ENCODE results near the gene FRY. TPM values are rescaled to one million over a fixed set of nuclear protein-coding genes. Genes with fewer than 3 reads are reported as not detected.

Gene FRY
- total and polyA plus RNA-seq, 2 of the 13 experiments (the other 11 are each of a cell fraction or from before 2014, with no cell fraction given), result 8.2 to 13.1 TPM

- TF ChIP-seq NR2F6 (IDR thresholded peaks at IDR 0.05), result 0 out of 2 replicates have a peak, but pooled peaks have one; percentile 35
- TF ChIP-seq NR2F6 (CRISPR knock-in tag; IDR thresholded peaks at IDR 0.05), result 0 out of 2 replicates have a peak, but pooled peaks have one; percentile 30
- TF ChIP-seq YY1 (IDR thresholded peaks at IDR 0.05; ENCODE audit: insufficient read depth, insufficient replicate concordance, low read depth, low read length), result no peak
- no peak for TF ChIP-seq IRF9 (CRISPR knock-in tag; IDR thresholded peaks at IDR 0.05; ENCODE audit: borderline replicate concordance)
- TF ChIP-seq MXD3 (CRISPR knock-in tag; IDR thresholded peaks at IDR 0.05), result no peak
- no peak for TF ChIP-seq ZNF850 (CRISPR knock-in tag; conservative IDR thresholded peaks at IDR 0.05)
- TF ChIP-seq BRF2 (CRISPR knock-in tag; IDR thresholded peaks at IDR 0.05), result no peak
- TF ChIP-seq, protein P1, sequence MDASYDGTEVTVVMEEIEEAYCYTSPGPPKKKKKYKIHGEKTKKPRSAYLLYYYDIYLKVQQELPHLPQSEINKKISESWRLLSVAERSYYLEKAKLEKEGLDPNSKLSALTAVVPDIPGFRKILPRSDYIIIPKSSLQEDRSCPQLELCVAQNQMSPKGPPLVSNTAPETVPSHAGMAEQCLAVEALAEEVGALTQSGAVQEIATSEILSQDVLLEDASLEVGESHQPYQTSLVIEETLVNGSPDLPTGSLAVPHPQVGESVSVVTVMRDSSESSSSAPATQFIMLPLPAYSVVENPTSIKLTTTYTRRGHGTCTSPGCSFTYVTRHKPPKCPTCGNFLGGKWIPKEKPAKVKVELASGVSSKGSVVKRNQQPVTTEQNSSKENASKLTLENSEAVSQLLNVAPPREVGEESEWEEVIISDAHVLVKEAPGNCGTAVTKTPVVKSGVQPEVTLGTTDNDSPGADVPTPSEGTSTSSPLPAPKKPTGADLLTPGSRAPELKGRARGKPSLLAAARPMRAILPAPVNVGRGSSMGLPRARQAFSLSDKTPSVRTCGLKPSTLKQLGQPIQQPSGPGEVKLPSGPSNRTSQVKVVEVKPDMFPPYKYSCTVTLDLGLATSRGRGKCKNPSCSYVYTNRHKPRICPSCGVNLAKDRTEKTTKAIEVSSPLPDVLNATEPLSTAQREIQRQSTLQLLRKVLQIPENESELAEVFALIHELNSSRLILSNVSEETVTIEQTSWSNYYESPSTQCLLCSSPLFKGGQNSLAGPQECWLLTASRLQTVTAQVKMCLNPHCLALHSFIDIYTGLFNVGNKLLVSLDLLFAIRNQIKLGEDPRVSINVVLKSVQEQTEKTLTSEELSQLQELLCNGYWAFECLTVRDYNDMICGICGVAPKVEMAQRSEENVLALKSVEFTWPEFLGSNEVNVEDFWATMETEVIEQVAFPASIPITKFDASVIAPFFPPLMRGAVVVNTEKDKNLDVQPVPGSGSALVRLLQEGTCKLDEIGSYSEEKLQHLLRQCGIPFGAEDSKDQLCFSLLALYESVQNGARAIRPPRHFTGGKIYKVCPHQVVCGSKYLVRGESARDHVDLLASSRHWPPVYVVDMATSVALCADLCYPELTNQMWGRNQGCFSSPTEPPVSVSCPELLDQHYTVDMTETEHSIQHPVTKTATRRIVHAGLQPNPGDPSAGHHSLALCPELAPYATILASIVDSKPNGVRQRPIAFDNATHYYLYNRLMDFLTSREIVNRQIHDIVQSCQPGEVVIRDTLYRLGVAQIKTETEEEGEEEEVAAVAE (CRISPR knock-in tag; IDR thresholded peaks at IDR 0.05; ENCODE audit: borderline replicate concordance), result no peak
- TF ChIP-seq, protein P2, sequence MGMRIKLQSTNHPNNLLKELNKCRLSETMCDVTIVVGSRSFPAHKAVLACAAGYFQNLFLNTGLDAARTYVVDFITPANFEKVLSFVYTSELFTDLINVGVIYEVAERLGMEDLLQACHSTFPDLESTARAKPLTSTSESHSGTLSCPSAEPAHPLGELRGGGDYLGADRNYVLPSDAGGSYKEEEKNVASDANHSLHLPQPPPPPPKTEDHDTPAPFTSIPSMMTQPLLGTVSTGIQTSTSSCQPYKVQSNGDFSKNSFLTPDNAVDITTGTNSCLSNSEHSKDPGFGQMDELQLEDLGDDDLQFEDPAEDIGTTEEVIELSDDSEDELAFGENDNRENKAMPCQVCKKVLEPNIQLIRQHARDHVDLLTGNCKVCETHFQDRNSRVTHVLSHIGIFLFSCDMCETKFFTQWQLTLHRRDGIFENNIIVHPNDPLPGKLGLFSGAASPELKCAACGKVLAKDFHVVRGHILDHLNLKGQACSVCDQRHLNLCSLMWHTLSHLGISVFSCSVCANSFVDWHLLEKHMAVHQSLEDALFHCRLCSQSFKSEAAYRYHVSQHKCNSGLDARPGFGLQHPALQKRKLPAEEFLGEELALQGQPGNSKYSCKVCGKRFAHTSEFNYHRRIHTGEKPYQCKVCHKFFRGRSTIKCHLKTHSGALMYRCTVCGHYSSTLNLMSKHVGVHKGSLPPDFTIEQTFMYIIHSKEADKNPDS (CRISPR knock-in tag; IDR thresholded peaks at IDR 0.05), result no peak
- peak; percentile 24 for TF ChIP-seq XRCC5 (optimal IDR thresholded peaks at IDR 0.05; ENCODE audit: low read length)
- TF ChIP-seq ZNF567 (CRISPR knock-in tag; IDR thresholded peaks at IDR 0.05; ENCODE audit: borderline replicate concordance), result no peak
- no peak for TF ChIP-seq ZBTB7A (CRISPR knock-in tag; IDR thresholded peaks at IDR 0.05)
- TF ChIP-seq ZKSCAN5 (CRISPR knock-in tag; IDR thresholded peaks at IDR 0.05), result peak; percentile 79; the same call in 1 of the 2 replicates
- no peak for TF ChIP-seq ZNF501 (CRISPR knock-in tag; IDR thresholded peaks at IDR 0.05)
- no peak for TF ChIP-seq PTBP1 (IDR thresholded peaks at IDR 0.05; ENCODE audit: low read depth, low read length, poor library complexity, severe bottlenecking)
- no peak for TF ChIP-seq KLF15 (CRISPR knock-in tag; IDR thresholded peaks at IDR 0.05; ENCODE audit: borderline replicate concordance)
- TF ChIP-seq RARG (CRISPR knock-in tag; IDR thresholded peaks at IDR 0.05; ENCODE audit: low read depth), result no peak
- TF ChIP-seq, protein P3, sequence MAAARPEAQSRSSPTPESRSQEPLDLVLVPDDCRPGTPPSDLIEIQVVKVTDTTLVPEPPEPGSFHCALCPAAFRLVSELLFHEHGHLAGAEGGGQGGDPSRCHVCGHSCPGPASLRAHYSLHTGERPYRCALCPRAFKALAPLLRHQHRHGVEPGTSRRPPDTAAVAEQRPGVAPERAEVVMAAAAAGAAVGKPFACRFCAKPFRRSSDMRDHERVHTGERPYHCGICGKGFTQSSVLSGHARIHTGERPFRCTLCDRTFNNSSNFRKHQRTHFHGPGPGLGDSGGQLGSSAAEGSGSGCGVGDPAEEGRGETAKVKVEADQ (CRISPR knock-in tag; IDR thresholded peaks at IDR 0.05; ENCODE audit: borderline replicate concordance), result no peak
- TF ChIP-seq ZNF205 (CRISPR knock-in tag; IDR thresholded peaks at IDR 0.05), result no peak
- no peak for TF ChIP-seq NPAS2 (CRISPR knock-in tag; IDR thresholded peaks at IDR 0.05; ENCODE audit: borderline replicate concordance)
Measured at GRCh38 chr13:32001154-32001768, 30.3 kb upstream of the FRY start (continued).

All from HepG2 (cell line).